Prostate gland (tissue), 2 donors: ENCODE data around the gene ADD1.

Experiments
- POLR2AphosphoS5 ChIP-seq: sonication (generic); formaldehyde crosslinking; IDR thresholded peaks from one replicate; pipeline ENCODE4 v1.6.1; 2017; ENCODE audit warnings: antibody characterized with exemption
- TF ChIP-seq, protein P1 (sequence below), 4 experiments: fragments of 200-600 bp in 2 of 4; fragments of 450-650 bp in 2 of 4; sonication (generic) in 2 of 4; IDR thresholded peaks; 1 replicate in 3 of 4; 2 replicates in 1 of 4; pipeline ENCODE4 v1.5.1; 2016 to 2019; ENCODE audit warnings: antibody characterized with exemption in 4 of 4, mild to moderate bottlenecking in 2 of 4, moderate library complexity in 2 of 4

- TF ChIP-seq, protein P1, sequence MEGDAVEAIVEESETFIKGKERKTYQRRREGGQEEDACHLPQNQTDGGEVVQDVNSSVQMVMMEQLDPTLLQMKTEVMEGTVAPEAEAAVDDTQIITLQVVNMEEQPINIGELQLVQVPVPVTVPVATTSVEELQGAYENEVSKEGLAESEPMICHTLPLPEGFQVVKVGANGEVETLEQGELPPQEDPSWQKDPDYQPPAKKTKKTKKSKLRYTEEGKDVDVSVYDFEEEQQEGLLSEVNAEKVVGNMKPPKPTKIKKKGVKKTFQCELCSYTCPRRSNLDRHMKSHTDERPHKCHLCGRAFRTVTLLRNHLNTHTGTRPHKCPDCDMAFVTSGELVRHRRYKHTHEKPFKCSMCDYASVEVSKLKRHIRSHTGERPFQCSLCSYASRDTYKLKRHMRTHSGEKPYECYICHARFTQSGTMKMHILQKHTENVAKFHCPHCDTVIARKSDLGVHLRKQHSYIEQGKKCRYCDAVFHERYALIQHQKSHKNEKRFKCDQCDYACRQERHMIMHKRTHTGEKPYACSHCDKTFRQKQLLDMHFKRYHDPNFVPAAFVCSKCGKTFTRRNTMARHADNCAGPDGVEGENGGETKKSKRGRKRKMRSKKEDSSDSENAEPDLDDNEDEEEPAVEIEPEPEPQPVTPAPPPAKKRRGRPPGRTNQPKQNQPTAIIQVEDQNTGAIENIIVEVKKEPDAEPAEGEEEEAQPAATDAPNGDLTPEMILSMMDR (IDR thresholded peaks at IDR 0.05): no peak
- no peak for TF ChIP-seq POLR2AphosphoS5
Observed at GRCh38 chr4:2907226-2907625, 63.6 kb downstream of the ADD1 start.
